Endothelial cell of umbilical vein (primary cell): ENCODE results near the gene PFKFB4. TPM values are rescaled to one million over a fixed set of nuclear protein-coding genes. Genes with fewer than 3 reads are reported as not detected.

Experiments used
- BruUV-seq: library from RNA; stranded (reverse); fragments of 400-500 nt; replicated peaks from 2 replicates; lab custom pipeline; 2021; lab: Mats Ljungman, UMichigan
- CTCF ChIA-PET: fragments of 300-600, 350-600 bp; sonication (Branson Sonifier 250); formaldehyde crosslinking; loops from one replicate; lab custom pipeline; 2021; ENCODE audit warnings: antibody characterized with exemption, inconsistent platforms; lab: Charles Lee
- POLR2A ChIA-PET: fragments of 300-600, 350-600 bp; sonication (Branson Sonifier 250); formaldehyde crosslinking; loops from one replicate; lab custom pipeline; 2021; ENCODE audit warnings: antibody characterized with exemption, inconsistent platforms; lab: Charles Lee
- DNase-seq: peaks from one replicate; pipeline ENCODE4 v3.0.0-alpha.2; 2011; ENCODE audit warnings: low read depth, low spot score
- FAIRE-seq: peaks from 2 replicates; lab custom pipeline; 2011; peaks lifted over from hg19 to GRCh38; lab: Jason Lieb, UNC
- H2AFZ ChIP-seq: 2 replicates; pipeline ENCODE4 v1.6.0; 2012; ENCODE audit warnings: low read depth, low read length, control low read depth, inconsistent platforms
- H3K27ac ChIP-seq: 2 replicates; pipeline ENCODE4 v1.5.1; 2011; ENCODE audit warnings: low read depth, mild to moderate bottlenecking, control low read depth, low read length, moderate library complexity; ENCODE audit not compliant: insufficient read depth
- H3K27me3 ChIP-seq, 2 experiments: 2 replicates each; pipeline versions ENCODE4 v1.6.0 to v1.6.1; 2011; ENCODE audit warnings: low read length in 2 of 2, mixed read lengths in 1 of 2; ENCODE audit not compliant: control insufficient read depth in 2 of 2, insufficient read depth in 2 of 2
- H3K36me3 ChIP-seq, 2 experiments: 2 replicates in 1 of 2; 3 replicates in 1 of 2; pipeline ENCODE4 v1.5.1; 2011; ENCODE audit warnings: low read length in 2 of 2, mild to moderate bottlenecking in 1 of 2, moderate library complexity in 1 of 2; ENCODE audit not compliant: control insufficient read depth in 2 of 2, insufficient read depth in 2 of 2; ENCODE audit errors: extremely low read depth in 1 of 2
- H3K4me1 ChIP-seq: 3 replicates; pipeline ENCODE4 v1.5.1; 2011; ENCODE audit warnings: mild to moderate bottlenecking, low read length; ENCODE audit not compliant: control insufficient read depth, insufficient read depth; ENCODE audit errors: extremely low read depth
- H3K4me2 ChIP-seq: 2 replicates; pipeline ENCODE4 v1.6.1; 2011; ENCODE audit warnings: low read length, control low read depth, mixed read lengths; ENCODE audit not compliant: insufficient read depth
- H3K4me3 ChIP-seq, 3 experiments: fragments of 200-600 bp in 1 of 3; sonication (generic), shearing (Covaris generic) in 1 of 3; replicated peaks in 1 of 3; 2 replicates each; pipeline ENCODE4 v1.5.1; 2011 to 2016; ENCODE audit warnings: control low read depth in 3 of 3, low read length in 3 of 3, mild to moderate bottlenecking in 2 of 3, inconsistent platforms in 1 of 3, low read depth in 1 of 3, moderate library complexity in 1 of 3; ENCODE audit not compliant: insufficient read depth in 1 of 3
- H3K79me2 ChIP-seq: 2 replicates; pipeline ENCODE4 v1.6.0; 2012; ENCODE audit warnings: low read length, inconsistent platforms; ENCODE audit not compliant: control insufficient read depth, insufficient read depth
- H3K9ac ChIP-seq: replicated peaks from 2 replicates; pipeline ENCODE3; 2011; ENCODE audit warnings: low read length, control low read depth; ENCODE audit not compliant: insufficient read depth; ENCODE audit errors: extremely low read depth
- H3K9me1 ChIP-seq: replicated peaks from 3 replicates; pipeline ENCODE4 v1.6.0; 2011; ENCODE audit warnings: mild to moderate bottlenecking, low read length; ENCODE audit not compliant: control insufficient read depth, insufficient read depth; ENCODE audit errors: extremely low read depth
- H3K9me3 ChIP-seq: replicated peaks from 2 replicates; pipeline ENCODE4 v1.5.1; 2012; ENCODE audit warnings: low read length, inconsistent platforms; ENCODE audit not compliant: control insufficient read depth, insufficient read depth
- H4K20me1 ChIP-seq: replicated peaks from 2 replicates; pipeline ENCODE3; 2011; ENCODE audit warnings: mild to moderate bottlenecking, low read length; ENCODE audit not compliant: control insufficient read depth, insufficient read depth; ENCODE audit errors: extremely low read depth
- EZH2 ChIP-seq: IDR thresholded peaks from 2 replicates; pipeline ENCODE4 v1.6.1; 2012; ENCODE audit warnings: borderline replicate concordance, low read depth, mild to moderate bottlenecking, moderate library complexity, low read length, inconsistent platforms; ENCODE audit not compliant: severe bottlenecking
- FOS ChIP-seq: IDR thresholded peaks from 2 replicates; pipeline ENCODE4 v1.6.1; 2011; ENCODE audit warnings: mild to moderate bottlenecking, low read length, moderate library complexity, borderline replicate concordance; ENCODE audit not compliant: insufficient read depth
- GATA2 ChIP-seq: IDR thresholded peaks from 2 replicates; pipeline ENCODE4 v1.7.0; 2011; ENCODE audit warnings: low read depth, mild to moderate bottlenecking, moderate library complexity, mixed read lengths, low read length; ENCODE audit not compliant: insufficient read length, insufficient read depth
- JUN ChIP-seq: IDR thresholded peaks from 2 replicates; pipeline ENCODE4 v1.6.1; 2011; ENCODE audit warnings: borderline replicate concordance, low read depth; ENCODE audit not compliant: insufficient read length, insufficient read depth
- MYC ChIP-seq: IDR thresholded peaks from one replicate; pipeline ENCODE4 v1.6.1; 2011; ENCODE audit warnings: mild to moderate bottlenecking, low read depth, low read length
- POLR2A ChIP-seq: IDR thresholded peaks from 2 replicates; pipeline ENCODE4 v1.6.1; 2012; ENCODE audit warnings: low read depth, mild to moderate bottlenecking, control low read depth, low read length
- POLR2AphosphoS5 ChIP-seq: IDR thresholded peaks from 2 replicates; pipeline ENCODE4 v1.6.1; 2012; ENCODE audit warnings: low read depth, mild to moderate bottlenecking, control low read depth, low read length, moderate library complexity; ENCODE audit not compliant: insufficient read depth
- dilution Hi-C: fragments of 300-500 bp; cut with MboI; formaldehyde crosslinking; loops from one replicate; pipeline ENCODE4 v1.15.0; 2019; ENCODE audit warnings: low sequenced_read_pairs; ENCODE audit not compliant: extremely low pct_ligation_motif_present
- intact Hi-C: fragments of 100-400 bp; cut with micrococcal nuclease; formaldehyde crosslinking; loops from one replicate; pipeline ENCODE4 v1.10.0; 2022
- polyA plus RNA-seq, 4 experiments: library from polyadenylated mRNA; depleted of rRNA in 3 of 4; stranded (reverse) in 3 of 4; unstranded in 1 of 4; fragments of >200 nt; gene quantifications; 2 replicates each; pipeline versions ENCODE4 v1.2.1 to v1.2.3, GENCODE V29; 2011 to 2012; ENCODE audit warnings: missing spikeins in 1 of 4
- total RNA-seq: library from RNA; stranded (reverse); gene quantifications from 2 replicates; pipeline ENCODE4 v1.2.3, GENCODE V29; 2021
- TF ChIP-seq, protein P1 (sequence below), 2 donors: IDR thresholded peaks; 1 replicate in 1 of 2; 2 replicates in 1 of 2; pipeline ENCODE4 v1.5.1; 2011; ENCODE audit warnings: low read length in 2 of 2, mild to moderate bottlenecking in 2 of 2, moderate library complexity in 2 of 2, control low read depth in 1 of 2, inconsistent platforms in 1 of 2, low read depth in 1 of 2; ENCODE audit not compliant: insufficient read depth in 1 of 2; ENCODE audit errors: extremely low read depth in 1 of 2
- TF ChIP-seq, protein P2 (sequence below): IDR thresholded peaks from 2 replicates; pipeline ENCODE4 v1.6.1; 2011; ENCODE audit not compliant: insufficient read depth, insufficient read length

PFKFB4 gene
- total and polyA plus RNA-seq, 2 donors (not counting 3 experiments of a cell fraction or from before 2014, with no cell fraction given): 4.0 to 4.2 TPM

DNA sequence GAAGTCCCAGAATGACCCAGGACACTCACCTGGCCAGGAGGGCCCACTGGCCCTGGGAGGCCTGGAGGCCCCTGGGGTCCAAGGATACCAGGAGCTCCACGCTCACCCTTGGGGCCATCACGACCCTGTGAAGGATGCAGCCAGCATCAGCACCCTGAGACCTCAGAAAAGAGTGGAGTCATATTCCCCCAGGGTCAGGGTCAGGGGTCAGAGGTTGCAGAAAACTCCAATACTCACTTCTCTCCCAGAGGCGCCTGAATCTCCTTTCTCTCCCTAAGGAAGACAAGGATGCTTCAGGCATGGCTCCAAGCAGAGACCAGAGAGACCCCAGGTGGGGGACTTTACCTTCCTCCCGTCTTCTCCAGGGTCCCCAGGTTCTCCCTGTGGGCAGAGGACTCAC, 20.0 kb upstream of the PFKFB4 start:
- TF ChIP-seq JUN (no peak), POLR2A (no peak), POLR2AphosphoS5 (no peak), GATA2 (no peak), FOS (no peak), MYC (no peak), EZH2 (no peak)
- TF ChIP-seq, protein P1, sequence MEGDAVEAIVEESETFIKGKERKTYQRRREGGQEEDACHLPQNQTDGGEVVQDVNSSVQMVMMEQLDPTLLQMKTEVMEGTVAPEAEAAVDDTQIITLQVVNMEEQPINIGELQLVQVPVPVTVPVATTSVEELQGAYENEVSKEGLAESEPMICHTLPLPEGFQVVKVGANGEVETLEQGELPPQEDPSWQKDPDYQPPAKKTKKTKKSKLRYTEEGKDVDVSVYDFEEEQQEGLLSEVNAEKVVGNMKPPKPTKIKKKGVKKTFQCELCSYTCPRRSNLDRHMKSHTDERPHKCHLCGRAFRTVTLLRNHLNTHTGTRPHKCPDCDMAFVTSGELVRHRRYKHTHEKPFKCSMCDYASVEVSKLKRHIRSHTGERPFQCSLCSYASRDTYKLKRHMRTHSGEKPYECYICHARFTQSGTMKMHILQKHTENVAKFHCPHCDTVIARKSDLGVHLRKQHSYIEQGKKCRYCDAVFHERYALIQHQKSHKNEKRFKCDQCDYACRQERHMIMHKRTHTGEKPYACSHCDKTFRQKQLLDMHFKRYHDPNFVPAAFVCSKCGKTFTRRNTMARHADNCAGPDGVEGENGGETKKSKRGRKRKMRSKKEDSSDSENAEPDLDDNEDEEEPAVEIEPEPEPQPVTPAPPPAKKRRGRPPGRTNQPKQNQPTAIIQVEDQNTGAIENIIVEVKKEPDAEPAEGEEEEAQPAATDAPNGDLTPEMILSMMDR (IDR thresholded peaks at IDR 0.05; ENCODE audit: extremely low read depth in 1 of 2, insufficient read depth in 1 of 2, low read depth in 1 of 2, low read length in 2 of 2): no peak
- TF ChIP-seq, protein P2, sequence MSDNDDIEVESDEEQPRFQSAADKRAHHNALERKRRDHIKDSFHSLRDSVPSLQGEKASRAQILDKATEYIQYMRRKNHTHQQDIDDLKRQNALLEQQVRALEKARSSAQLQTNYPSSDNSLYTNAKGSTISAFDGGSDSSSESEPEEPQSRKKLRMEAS: no peak
- DNase-seq (no peak), FAIRE-seq (no peak)
- intact Hi-C loops: no loop called here
- Histone ChIP-seq H4K20me1 (no peaks in the 10 kb centered on the region), H3K4me2 (no peak overlapping the region), H3K4me3 (no peak overlapping the region), H3K27me3 (no peaks in the 10 kb centered on the region), H3K79me2 (no peaks in the 10 kb centered on the region), H3K9me1 (no peaks in the 10 kb centered on the region), H2AFZ (no peak overlapping the region), H3K27ac (no peak overlapping the region), H3K36me3 (no peaks in the 10 kb centered on the region), H3K9ac (no peak overlapping the region), H3K9me3 (no peaks in the 10 kb centered on the region), H3K4me1 (no peaks in the 10 kb centered on the region)
- ChIA-PET CTCF (interaction anchor here (0.5 kb wide), 1 partner anchor 19 kb away, joined by 3 read pairs; no protein-coding TSS in a partner anchor), POLR2A (no interaction called here)
- no TSS peak for BruUV-seq
- dilution Hi-C loops: no loop called here
